ENCODE data around the gene PDE11A.
"Not testable (repeated sequence)": the region's sequence is repeated elsewhere in the genome, so short reads cannot be mapped to it uniquely, and the experiment has no call there.

PDE11A gene

DNA sequence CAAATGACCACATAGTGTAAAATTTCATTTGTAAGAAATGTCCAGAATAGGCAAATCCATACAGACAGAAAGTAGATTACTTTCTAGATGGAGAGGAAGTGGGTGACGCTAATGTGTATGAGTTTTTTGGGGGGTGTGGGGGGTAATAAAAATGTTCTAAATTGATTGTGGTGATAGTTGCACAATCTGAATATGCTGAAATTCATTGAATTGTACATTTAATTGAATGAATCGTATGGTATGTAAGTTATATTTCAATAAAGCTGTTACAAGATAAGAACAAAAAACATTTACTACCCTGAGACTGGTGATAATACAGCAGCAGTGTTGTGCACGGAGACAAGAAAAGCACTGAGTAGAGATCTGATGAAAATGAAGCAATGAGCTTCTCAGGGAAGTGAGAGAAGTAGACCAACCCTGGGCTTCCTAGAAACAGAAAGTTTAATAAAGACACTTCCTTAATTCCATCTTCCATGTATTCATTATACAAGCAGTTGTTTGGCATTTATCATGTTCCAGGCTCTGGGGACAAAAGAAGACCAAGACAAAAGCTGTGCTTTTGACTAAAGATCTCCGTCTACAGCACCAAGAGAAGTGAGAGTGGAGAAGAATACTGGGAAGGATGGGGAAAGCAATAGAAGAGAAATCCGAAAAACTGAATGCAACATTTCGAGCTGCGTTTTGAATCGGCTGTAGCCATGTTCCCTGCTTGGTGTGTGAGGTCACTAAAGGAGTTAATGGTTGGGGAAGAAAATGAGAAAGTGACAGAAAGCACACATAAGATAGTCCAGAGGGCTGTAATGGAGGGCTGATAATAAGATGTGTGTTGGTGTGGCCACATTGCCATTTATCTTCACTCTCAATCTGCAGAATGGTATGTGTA is 1.8 kb upstream of the PDE11A start:
- in situ Hi-C loops (cut with HindIII; ENCODE audit: low sequenced_read_pairs): no loop called here

DNA sequence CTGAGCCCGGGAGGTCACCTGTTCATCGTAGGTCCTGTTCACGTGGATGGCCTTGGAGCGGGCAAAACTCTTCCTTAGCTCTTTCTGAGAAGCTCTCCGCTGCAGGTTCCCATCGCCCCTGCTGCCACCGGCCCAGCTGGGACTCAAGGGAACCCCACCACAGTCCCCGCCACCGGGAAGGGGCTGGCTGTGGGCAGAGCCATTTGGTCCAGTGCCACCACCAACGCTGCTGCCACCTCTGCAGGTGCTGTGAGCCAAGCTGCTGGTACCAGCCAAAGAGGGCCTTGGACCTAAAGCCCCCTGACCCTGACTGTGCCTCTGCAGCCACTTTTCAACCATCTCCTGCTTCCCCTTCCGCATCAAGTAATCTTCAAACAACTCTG is 586 bp downstream of the PDE11A start:
- in situ Hi-C loops (cut with HindIII; ENCODE audit: low sequenced_read_pairs): no loop called here

DNA sequence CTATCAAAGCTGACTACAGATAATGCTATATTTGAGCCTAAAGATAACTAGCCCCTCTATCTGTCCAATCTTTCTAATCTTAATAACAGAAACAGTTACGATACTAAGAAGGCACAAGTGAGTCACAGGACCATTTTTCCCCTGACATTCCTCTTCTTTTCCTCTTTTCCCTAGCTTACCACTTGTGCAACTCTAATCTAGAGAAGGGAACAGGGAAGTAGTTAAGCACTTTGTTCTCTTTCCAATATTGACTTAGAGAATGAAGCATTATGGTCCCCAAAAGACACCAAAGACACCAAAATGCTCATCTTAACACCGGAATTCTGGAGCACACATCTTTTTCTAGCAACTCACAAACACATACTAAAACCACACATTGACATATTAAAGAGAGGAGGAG is 1.8 kb downstream of the PDE11A start:
- in situ Hi-C loops (cut with HindIII; ENCODE audit: low sequenced_read_pairs): no loop called here

DNA sequence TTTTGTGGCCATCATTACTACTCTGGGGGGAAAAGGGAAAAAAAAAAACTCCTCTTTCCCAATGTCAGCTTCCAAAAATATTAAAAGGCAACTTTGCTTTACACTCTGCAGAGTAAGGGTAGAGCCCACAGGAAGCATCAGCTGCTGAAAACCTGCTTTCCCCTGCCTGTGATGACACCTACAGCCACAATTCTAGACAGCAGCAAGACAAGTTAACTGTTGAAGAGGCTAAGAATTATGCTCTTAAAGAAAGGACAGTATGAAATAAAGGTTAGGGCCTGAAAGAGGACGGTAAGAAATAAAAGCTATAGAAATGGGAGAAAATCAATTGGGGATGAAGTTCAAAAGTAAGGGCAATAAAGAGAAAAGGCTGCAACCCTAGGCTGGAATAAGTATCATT is 3.0 kb downstream of the PDE11A start:
- in situ Hi-C loops (cut with HindIII; ENCODE audit: low sequenced_read_pairs): no loop called here

DNA sequence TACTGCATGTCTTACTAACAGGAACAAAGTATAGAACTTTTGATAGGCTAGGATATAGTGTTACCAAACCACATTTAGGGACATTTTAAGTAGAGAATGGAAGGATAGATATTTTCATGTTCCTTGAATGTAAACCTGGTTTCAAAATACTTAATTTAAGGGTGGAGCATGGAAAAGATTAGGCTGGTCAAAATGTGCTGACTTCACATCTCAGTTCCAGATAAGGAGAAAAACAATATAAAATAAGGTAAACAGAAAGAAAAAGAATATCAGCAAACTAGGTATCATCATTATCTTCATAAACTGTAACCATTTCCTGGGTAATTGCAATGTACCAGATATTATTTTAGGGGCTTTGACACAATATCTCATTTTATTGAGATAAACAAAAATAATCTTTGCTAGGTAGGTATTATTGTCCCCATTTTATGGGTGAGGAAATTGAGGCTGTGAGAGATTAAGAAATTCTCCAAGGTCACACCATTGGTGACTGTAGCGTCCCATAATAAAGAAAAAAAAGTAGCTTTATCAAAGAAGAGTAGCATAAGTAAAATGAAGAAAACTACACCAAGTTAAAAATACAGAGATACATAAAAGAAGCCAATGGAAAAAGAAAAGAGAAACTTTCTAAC is 3.6 kb downstream of the PDE11A start:
- in situ Hi-C loops (cut with HindIII; ENCODE audit: low sequenced_read_pairs): no loop called here

DNA sequence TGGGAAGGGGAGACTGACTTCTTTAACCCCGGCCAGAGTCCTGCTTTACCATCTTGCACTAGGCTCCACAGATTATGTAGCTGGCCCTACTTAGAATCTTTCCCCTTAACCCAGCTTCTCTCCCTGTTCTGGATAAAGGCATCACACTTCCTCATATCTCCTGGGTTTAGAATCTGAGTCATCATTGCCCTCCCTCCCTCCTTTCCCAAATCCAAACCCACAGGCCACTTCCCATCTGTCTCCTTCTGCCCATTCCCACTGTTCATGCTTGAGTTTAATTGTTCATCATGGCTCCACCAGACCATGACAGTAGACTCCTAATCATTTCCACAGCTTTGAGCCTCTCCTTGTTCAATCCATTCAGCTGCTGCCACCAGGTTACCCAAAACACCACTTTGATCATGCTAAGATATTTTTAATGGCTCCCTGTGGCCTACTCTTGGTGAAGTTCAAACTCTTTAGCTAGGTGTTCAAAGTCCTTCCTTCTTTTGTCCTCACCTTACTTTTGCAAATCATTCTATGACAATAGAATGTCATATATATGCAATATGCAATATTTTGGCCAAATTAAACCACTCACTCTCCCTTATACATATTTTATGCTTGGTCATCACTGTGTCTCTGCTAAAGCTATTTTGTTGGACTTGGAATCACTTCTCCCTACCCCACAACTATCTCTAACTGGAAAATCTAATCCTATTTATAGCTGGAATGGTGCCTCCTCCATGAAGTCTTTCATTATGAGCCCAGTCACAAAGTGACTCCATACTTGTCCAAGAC is 5.5 kb downstream of the PDE11A start:
- in situ Hi-C loops (cut with HindIII; ENCODE audit: low sequenced_read_pairs): no loop called here

DNA sequence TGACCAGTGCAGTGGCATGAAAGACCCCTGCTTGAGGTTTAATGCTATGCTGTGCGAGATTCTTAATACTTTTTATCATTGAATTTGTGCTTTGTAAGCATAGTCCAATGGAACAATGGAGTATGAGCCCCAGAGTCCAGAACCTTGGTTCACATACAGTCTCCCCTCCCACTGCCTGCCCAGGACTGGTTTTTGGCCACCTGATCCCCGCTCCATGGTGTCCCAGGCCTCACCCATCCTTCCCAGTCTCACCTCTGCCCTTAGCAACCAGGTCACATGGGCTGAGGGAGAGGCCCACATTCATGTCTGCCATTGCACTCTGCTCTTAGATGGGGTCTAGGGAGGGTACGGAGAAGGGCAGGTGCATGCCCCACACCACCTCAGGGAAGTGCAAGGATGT is 6.3 kb downstream of the PDE11A start:
- in situ Hi-C loops (cut with HindIII; ENCODE audit: low sequenced_read_pairs): no loop called here

DNA sequence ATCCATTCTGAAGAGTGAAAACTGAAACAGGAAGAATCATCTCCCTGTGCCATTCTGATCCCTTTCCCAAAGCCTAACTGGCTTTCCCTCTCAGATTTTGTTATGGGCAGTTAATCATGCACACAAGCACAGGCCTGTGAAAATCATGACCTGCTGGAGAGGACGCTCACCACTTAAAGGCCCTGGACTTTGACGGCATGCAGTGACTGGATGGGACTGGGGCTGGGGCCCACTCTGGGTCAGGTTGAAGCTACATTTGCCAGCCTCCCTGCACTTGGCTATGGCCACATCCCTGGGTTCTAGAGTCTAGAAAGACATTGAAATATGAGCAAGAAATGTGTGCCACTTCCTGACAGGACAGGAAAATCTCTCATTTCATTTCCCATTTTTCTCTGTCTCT is 12.9 kb downstream of the PDE11A start:
- in situ Hi-C loops (cut with HindIII; ENCODE audit: low sequenced_read_pairs): no loop called here

DNA sequence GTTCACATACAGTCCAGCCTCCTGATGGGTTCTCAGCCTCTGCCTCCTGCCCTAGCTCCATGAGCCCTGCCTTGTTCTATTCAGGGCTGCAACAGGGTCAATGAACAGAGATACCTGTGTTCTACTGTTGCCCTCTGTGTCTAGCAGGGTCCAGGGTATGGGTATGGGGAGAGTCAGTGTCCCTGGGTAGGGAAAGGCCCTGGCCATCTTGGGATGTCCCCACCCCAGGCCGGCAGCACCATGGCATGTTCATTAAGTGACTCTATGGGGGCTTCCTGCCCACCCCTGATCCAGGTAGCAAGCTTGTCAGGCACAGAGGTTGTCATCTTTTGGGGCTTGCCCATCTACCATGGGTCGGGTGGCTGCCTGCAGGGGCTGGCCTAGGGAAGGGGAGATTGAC is 13.5 kb downstream of the PDE11A start:
- in situ Hi-C loops (cut with HindIII; ENCODE audit: low sequenced_read_pairs): no loop called here

DNA sequence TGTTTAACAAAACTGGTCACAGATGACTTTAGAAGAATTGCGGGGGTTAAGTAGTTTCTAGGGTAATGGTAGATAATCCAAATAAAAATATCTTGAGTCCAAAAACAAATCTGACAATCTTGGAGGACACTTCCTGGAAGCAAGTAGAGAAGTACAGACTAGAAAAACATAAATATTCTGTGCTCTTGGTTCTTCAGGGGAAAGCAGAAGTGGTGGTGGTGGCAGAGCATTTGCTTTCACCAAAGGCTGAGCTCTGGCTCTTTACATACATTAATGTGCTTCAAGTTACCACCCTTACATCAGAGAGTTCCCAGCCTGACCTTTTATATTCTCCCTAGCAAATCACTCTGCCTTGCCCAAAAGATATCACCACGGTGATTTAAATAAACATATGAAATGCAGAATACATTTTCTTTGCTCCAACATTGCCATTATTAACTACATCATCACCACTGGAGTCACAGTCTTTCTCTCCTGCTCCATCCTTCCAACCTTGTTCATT is 15.3 kb downstream of the PDE11A start:
- in situ Hi-C loops (cut with HindIII; ENCODE audit: low sequenced_read_pairs): no loop called here

DNA sequence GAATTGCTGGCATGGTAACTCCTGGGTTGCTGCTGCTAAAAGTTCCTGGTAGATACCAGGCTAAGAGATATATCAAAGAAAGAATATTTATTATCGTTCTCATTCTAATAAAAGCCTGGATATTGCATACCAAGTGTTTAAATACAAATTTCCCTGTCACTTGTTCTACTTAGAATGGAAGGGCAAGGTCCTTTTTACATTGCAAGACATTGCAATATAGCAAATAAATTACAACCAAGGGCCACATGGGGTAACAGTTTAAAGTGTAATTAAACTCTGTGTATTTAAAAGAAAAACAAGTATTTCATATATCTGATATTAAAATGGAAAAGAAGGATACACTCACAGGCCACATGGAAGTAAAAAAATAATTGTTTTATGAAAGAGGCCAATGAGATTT is 16.2 kb downstream of the PDE11A start:
- in situ Hi-C loops (cut with HindIII; ENCODE audit: low sequenced_read_pairs): no loop called here

DNA sequence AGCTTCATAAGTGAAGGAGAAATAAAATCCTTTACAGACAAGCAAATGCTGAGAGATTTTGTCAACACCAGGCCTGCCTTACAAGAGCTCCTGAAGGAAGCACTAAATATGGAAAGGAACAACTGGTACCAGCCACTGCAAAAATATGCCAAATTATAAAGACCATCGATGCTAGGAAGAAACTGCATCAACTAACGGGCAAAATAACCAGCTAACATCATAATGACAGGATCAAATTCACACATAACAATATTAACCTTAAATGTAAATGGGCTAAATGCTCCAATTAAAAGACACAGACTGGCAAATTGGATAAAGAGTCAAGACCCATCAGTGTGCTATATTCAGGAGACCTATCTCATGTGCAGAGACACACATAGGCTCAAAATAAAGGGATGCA is 21.3 kb downstream of the PDE11A start:
- in situ Hi-C loops (cut with HindIII; ENCODE audit: low sequenced_read_pairs): not testable (repeated sequence)

DNA sequence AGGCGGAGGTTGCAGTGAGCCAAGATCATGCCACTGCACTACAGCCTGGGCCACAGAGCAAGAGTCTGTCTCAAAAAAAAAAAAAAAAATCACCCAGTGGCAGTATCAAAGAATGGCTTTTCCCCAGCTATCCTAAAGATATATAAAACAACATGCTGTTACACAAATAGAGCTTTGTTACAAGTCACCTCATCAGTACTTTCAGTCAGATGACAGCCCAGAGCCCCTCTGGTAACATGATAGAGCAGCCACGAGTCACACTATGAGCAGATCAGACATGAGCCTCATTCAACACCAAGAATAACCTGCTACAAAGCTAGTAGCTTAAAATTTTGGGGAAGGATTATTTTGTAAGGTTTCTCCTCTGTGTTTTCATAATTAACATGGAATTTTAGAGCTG is 25.2 kb downstream of the PDE11A start:
- in situ Hi-C loops (cut with HindIII; ENCODE audit: low sequenced_read_pairs): no loop called here

DNA sequence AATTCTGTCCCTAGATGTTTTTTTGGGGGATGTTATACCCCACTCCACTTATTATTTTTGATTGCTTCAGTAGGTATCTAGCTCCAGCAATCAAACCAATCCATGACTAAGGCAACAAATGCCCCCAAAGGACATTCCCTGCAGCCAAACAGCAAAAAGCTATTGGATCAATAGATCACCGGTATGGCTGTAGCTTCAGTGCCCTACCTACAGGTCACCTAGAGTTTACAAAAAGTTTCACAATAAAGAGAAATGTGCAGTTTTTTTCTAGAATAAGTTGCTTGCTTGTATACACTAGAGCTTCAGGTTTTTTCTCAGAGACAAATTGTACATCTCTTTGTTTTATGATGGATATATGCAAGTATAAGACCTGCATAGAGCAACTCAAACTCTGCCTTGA is 27.7 kb downstream of the PDE11A start:
- in situ Hi-C loops (cut with HindIII; ENCODE audit: low sequenced_read_pairs): no loop called here

DNA sequence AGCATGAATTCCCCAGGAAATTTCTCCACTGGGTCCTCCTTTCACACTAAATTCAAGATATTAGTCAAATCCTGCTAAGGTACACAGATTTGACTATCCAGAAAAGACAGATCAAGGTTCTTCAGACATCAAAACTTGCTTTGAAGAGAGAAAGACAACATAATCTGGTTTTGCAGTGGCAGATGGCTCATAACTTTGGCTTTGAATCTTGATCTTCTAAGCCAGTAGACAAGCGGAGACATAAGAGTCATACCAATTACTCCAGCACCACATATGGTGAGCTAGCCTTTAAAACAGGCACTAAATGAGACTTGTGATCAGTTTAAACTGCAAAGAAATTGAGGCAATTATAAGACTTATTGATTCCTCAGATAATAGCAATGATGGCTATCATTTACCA is 29.3 kb downstream of the PDE11A start:
- in situ Hi-C loops (cut with HindIII; ENCODE audit: low sequenced_read_pairs): no loop called here

DNA sequence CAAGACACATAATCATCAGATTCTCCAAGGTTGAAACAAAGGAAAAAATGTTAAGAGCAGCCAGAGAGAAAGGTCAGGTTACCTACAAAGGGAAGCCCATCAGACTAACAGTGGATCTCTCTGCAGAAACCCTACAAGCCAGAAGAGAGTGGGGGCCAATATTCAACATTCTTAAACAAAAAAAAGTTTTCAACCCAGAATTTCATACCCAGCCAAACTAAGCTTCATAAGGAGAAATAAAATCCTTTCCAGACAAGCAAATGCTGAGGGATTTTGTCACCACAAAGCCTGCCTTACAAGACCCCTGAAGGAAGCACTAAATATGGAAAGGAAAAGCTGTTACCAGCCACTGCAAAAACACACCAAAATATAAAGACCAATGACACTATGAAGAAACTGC is 39.0 kb downstream of the PDE11A start:
- in situ Hi-C loops (cut with HindIII; ENCODE audit: low sequenced_read_pairs): not testable (repeated sequence)

DNA sequence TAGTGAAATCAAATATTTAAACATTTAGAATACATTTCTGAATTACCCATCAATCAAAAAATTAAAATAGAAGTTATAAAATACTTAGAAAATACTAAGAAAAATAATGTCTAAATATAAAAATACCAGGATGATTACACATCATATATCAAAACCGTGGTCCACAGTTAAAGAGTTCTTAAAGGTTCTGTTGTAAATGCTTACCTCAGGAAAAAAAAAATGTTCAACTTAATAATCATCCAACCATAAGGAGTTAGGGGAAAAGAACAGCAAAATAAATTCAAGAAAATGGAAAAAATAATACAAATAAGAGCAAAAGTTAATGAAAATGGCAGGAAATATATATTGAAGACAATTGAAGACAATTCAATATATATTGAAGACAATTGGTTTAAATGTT is 43.2 kb downstream of the PDE11A start:
- in situ Hi-C loops (cut with HindIII; ENCODE audit: low sequenced_read_pairs): no loop called here

DNA sequence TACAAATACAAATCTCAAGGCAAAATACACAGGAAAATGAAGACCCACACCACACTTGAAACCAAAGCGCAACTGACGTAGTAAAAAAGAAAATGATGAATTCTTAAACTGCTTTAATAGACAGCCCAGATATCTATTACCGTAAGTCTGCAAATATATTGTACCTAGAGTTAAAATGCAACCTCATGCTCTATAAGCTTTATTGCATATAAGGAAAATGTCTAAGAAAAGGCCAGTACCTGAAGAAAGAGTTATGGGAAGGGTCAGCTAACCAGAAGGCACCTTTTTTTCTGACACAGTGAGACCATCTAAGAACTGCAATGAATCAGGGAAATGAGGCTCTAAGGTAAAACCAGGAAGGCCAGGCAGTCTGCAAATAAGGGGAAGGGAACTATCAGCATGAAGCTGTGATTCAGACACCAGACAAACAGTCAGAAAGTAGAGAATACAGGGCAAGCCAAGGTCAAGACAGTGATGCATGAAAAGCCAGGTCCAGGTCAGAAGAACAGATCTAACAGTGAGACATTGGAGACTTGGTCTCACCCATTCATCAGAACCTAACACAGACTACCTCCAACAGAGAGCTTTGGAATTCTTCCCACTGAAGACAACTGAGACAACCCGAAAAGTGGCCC is 46.9 kb downstream of the PDE11A start:
- in situ Hi-C loops (cut with HindIII; ENCODE audit: low sequenced_read_pairs): no loop called here

DNA sequence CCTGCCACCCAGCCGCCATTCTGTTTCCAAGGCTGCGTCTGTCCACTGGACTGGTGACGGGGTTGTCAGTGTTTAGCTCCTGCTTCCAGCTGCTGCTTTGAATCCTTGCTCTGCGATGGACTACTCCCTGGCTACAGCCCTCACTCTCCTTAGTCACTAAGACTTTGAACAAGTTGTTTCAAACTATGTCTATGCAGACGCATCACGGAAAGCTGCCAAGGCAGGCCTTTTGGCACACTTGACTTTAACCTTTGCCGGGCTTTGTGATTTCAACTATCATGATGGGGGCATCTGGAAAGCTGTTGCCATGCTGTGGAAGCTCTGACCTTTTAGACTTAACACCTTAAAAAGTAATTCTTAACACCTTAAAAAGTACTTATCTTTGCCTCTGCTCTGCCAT is 54.4 kb downstream of the PDE11A start:
- in situ Hi-C loops (cut with HindIII; ENCODE audit: low sequenced_read_pairs): no loop called here

DNA sequence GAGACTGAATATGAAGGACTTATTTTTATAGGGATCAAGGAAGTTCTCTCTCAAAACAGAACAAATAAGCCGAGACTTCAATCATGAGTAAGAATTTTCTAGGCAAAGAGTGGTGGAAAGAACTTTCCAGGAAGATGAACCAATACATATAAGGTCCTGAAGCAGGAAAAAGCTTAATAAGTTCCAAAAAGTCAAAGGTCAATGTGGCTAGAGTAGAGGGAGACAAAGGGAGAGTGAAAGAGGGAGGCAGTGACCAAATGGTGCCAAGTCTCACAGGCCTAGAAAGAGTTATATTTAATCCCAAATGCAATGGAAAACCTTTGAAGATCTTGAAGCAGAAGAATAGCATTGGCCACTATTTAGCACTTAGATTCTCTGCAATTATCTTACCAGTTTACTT is 56.0 kb downstream of the PDE11A start:
- in situ Hi-C loops (cut with HindIII; ENCODE audit: low sequenced_read_pairs): no loop called here

DNA sequence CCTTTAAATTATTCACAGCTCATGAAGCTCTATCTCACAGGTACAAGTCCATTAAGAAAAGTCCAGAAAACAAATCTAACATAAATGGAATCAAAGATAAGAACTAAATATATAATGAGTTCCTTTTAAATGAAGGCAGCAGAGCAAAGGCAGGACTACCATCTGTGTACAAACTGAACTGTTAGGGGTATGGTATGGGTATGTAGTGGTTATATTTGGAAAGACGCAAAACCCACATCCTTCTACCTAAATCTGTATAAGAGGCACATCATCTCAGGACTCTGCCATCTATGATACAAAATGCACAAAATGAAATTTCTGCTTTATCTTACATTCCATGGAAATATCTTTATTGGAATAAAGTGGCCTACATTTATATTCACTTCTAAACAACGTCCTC is 59.9 kb downstream of the PDE11A start:
- in situ Hi-C loops (cut with HindIII; ENCODE audit: low sequenced_read_pairs): no loop called here

All from endothelial cell of hepatic sinusoid (primary cell).